Measurements from ENCODE around the gene SUDS3. TPM values are rescaled to one million over a fixed set of nuclear protein-coding genes. Genes with fewer than 3 reads are reported as not detected.

The SUDS3 gene
- total RNA-seq, 2 donors from 2014 or later, result 26.1 to 34.0 TPM

DNA sequence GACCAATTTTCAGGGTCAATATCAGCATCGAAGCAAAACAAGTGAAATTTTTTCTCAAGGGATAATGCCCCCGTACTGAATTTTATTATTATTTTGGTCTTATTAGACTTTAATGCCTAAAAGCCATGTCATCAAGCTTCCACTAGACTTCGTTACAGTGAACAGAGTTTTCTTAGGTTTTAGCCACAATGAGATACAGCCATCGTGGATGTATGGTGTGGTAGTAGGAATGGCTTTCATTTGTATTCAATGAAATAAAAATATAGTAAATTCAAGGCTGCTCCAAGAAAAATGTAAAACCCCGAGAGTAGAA is 15.3 kb upstream of the SUDS3 start:
- H3K27me3 Mint-ChIP-seq, result no peaks in the 10 kb centered on the region
- DNase-seq (ENCODE audit: low spot score), result no peak

GRCh38 chr12:118361889-118362288 is 14.5 kb upstream of the SUDS3 start:
- Mint-ChIP-seq H3K9me3 (no peaks in the 10 kb centered on the region), H3K36me3 (no peaks in the 10 kb centered on the region)

More for the DNA sequence above, 15.3 kb upstream of the SUDS3 start:
- H3K4me1 Mint-ChIP-seq (ENCODE audit: low read depth in 2 of 2), result peaks cover 32 to 44% of the 10 kb centered on the region in 2 donors
- no peaks in the 10 kb centered on the region for H3K36me3 Mint-ChIP-seq
- no peaks in the 10 kb centered on the region for H3K9me3 Mint-ChIP-seq
- no peak for ATAC-seq
- H3K4me3 Mint-ChIP-seq, result no peak overlapping the region
- no peak overlapping the region for H3K27ac Mint-ChIP-seq

DNA sequence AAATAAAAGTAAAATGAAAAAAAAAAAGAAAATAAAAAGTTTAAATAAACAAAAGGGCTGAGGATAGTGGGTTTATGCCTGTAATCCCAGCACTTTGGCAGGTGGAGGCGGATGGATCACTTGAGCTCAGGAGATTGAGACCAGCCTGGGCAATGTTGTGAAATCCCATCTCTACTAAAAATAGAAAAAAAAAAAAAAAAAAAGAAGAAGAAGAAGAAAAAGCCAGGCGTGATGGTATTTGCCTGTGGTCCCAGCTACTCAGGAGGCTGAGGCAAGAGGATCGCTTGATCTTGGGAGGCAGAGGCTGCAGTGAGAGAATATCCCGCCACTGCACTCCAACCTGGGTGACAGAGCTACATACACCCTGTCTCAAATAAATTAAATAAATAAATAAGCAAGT is 7.5 kb upstream of the SUDS3 start:
- H3K4me1 Mint-ChIP-seq (ENCODE audit: low read depth in 2 of 2), result peaks cover 18 to 31% of the 10 kb centered on the region in 2 donors
- no peak overlapping the region for H3K27ac Mint-ChIP-seq
- H3K4me3 Mint-ChIP-seq, result no peak overlapping the region

More at GRCh38 chr12:118361889-118362288, 14.5 kb upstream of the SUDS3 start:
- H3K27ac Mint-ChIP-seq, result no peak overlapping the region
- ATAC-seq (no peak), DNase-seq (ENCODE audit: low spot score) (no peak)
- H3K4me1 Mint-ChIP-seq (ENCODE audit: low read depth in 2 of 2), result peaks cover 28 to 41% of the 10 kb centered on the region in 2 donors
- no peak overlapping the region for H3K4me3 Mint-ChIP-seq
- no peaks in the 10 kb centered on the region for H3K27me3 Mint-ChIP-seq

GRCh38 chr12:118370601-118371000 is 5.8 kb upstream of the SUDS3 start:
- H3K36me3 Mint-ChIP-seq, result no peaks in the 10 kb centered on the region
- peak overlapping the region; percentile 3 to 33 for H3K27ac Mint-ChIP-seq

More for the DNA sequence above, 7.5 kb upstream of the SUDS3 start:
- Mint-ChIP-seq H3K36me3 (no peaks in the 10 kb centered on the region), H3K27me3 (no peaks in the 10 kb centered on the region), H3K9me3 (no peaks in the 10 kb centered on the region)
- DNase-seq (ENCODE audit: low spot score), result no peak
- no peak for ATAC-seq

DNA sequence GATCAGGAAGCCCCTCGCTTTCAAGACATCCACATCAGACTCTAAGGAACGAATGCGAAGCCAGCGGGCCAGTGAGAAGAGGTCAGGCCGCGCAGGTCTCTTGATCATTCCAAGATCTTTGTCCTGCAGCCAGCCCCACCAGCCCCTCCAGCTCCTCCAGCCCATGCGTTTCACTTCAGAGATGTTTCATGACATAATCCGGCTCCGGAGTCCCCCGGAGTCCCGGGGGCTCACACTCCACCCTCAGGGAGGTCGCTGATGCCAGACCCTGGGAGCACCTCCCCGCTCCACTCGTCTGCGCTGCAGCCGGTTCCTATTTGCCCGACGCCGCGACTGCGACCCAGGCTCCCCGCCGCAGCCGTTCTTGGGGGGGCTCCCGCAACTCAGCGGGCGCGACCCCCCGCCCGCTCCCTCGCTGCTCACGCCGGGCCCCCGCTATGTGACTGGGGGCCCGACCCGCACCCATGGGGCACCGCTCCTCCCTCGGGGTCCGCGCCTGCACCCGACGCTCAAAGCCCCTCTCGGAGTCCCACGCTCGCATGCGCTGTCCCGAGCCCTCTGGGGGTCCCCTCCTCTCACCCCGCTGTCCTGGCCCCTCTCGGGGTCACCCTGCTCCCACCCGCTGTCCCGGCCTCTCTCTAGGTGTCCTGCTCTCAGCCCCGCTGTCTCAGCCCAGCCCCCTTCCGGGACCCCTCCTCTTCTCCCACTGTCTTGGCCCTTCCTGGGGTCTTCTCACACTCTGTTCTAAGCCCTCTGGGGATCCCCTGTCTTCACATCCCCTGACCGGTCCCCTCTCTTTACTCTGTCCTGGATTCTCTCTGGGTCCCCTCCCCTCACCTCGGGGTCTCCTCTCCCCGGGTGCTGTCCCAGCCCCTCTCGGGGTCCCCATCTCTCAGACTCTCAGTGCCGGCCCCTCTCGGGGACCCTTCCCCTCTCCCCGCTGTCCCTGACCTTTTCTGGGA is 4.8 kb upstream of the SUDS3 start:
- no peaks in the 10 kb centered on the region for H3K9me3 Mint-ChIP-seq
- peaks cover 14 to 38% of the 10 kb centered on the region in 2 donors for H3K4me1 Mint-ChIP-seq (ENCODE audit: low read depth in 2 of 2)
- H3K36me3 Mint-ChIP-seq, result no peaks in the 10 kb centered on the region
- H3K27me3 Mint-ChIP-seq, result no peaks in the 10 kb centered on the region
- H3K4me3 Mint-ChIP-seq, result peak overlapping the region; percentile 97
- ATAC-seq (no peak), DNase-seq (ENCODE audit: low spot score) (peak; percentile 66)
- H3K27ac Mint-ChIP-seq, result peak overlapping the region; percentile 85 to 92

More at GRCh38 chr12:118370601-118371000, 5.8 kb upstream of the SUDS3 start:
- ATAC-seq (no peak), DNase-seq (ENCODE audit: low spot score) (no peak)
- Mint-ChIP-seq H3K9me3 (no peaks in the 10 kb centered on the region), H3K27me3 (no peaks in the 10 kb centered on the region), H3K4me3 (peak overlapping the region; percentile 97), H3K4me1 (ENCODE audit: low read depth in 2 of 2) (peaks cover 9 to 32% of the 10 kb centered on the region in 2 donors)

DNA sequence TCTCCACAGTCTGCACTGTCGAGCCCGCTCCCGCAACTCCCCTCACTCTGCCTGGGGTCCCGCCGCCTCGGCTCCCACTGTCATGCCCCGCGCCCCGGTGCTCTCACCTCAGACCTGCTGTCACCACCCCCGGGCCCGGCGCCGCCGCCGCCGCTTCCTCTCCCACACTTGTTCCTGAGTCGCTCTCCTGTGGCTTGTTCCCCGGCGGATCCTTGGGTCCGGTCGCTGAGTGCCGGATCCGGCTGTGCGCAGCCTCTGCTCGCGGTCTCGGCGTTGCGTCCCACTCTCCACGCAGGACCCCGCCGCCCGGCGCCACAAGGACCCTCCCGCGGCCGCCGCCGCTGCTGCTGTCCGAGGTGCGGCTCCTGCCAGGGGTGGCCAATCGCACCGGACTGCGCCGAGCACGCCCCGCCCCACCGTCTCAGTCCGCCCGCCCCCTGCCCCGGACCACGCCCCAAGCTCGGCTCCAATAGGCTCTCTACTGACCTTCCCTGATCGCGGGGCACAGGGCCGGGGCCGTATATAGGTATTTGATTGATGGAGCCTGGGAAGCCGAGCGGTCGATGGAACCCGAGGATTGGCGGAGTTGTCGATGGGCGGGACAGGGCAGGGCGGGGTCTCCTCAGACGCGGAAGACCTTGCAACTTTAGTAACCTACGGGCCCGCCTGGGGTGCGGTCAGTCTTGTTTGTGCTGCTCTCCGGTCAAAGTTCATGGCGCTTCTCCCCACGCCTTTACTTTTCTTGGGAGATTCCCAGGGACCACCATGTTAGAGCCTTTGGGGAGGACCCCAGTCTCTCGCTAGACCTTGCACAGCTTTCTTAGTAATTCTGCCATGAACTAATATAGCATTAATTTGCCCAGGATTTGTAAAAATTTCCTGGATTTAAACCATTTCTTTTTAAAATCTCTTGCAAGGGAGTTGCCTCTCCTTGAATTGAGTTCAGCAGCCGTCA is 3.5 kb upstream of the SUDS3 start, which contains the start of gene TAOK3:
Gene TAOK3 (minus strand): TSS at position 367 of the 955 bp plus-strand sequence. CDS start 117,340 bp downstream, outside the sequence.
- DNase-seq (ENCODE audit: low spot score), result peak; percentile 97
- H3K4me3 Mint-ChIP-seq, result peak within 1 kb of the TSS; percentile 97
- peak; percentile 97 to 98 for ATAC-seq
- no peaks in the 10 kb centered on the region for H3K9me3 Mint-ChIP-seq
- H3K4me1 Mint-ChIP-seq (ENCODE audit: low read depth in 2 of 2), result peaks cover 21 to 45% of the 10 kb centered on the region in 2 donors
- H3K27me3 Mint-ChIP-seq, result no peaks in the 10 kb centered on the region
- H3K27ac Mint-ChIP-seq, result peak within 1 kb of the TSS; percentile 85 to 92
- no peaks in the 10 kb centered on the region for H3K36me3 Mint-ChIP-seq

- H3K4me1 Mint-ChIP-seq (ENCODE audit: low read depth in 2 of 2), result peaks cover 25 to 49% of the 10 kb centered on the region in 2 donors
- ATAC-seq, result no peak
- H3K4me3 Mint-ChIP-seq, result peak overlapping the region; percentile 97
- DNase-seq (ENCODE audit: low spot score), result no peak
- H3K27me3 Mint-ChIP-seq, result no peaks in the 10 kb centered on the region
- H3K36me3 Mint-ChIP-seq, result no peaks in the 10 kb centered on the region
- peak overlapping the region; percentile 85 to 92 for H3K27ac Mint-ChIP-seq
- no peaks in the 10 kb centered on the region for H3K9me3 Mint-ChIP-seq
Measured at GRCh38 chr12:118373616-118374015, 2.7 kb upstream of the SUDS3 start.

- H3K4me1 Mint-ChIP-seq (ENCODE audit: low read depth in 2 of 2), result peaks cover 25 to 49% of the 10 kb centered on the region in 2 donors
- H3K9me3 Mint-ChIP-seq, result no peaks in the 10 kb centered on the region
- no peaks in the 10 kb centered on the region for H3K36me3 Mint-ChIP-seq
- peak overlapping the region; percentile 79 for H3K4me3 Mint-ChIP-seq
- no peak for DNase-seq (ENCODE audit: low spot score)
- ATAC-seq, result no peak
- H3K27me3 Mint-ChIP-seq, result no peaks in the 10 kb centered on the region
- peak overlapping the region; percentile 85 to 92 for H3K27ac Mint-ChIP-seq
Measured at GRCh38 chr12:118374126-118374725, 2.1 kb upstream of the SUDS3 start.

DNA sequence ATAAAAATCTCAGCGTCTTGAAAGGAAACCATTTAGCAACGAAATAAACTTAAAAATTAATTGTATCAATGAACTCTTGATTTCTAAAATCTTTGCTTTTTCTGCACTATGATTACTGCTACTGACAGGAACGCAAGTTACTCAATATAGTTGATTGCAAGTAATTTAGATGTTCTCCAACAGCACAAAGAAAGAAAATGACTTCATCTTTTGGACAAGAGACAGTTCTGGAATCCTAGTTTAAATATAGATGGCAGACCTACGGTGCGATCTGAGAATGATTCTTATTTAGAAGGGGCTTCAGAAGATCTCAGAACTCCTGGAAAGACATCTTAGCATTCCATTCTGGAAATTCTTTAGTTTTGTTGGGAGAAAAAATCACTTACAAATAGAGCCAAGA is 1.4 kb upstream of the SUDS3 start:
- H3K4me3 Mint-ChIP-seq, result peak overlapping the region; percentile 79
- H3K4me1 Mint-ChIP-seq (ENCODE audit: low read depth in 2 of 2), result peaks cover 25 to 49% of the 10 kb centered on the region in 2 donors
- no peaks in the 10 kb centered on the region for H3K36me3 Mint-ChIP-seq
- ATAC-seq (no peak), DNase-seq (ENCODE audit: low spot score) (no peak)
- H3K9me3 Mint-ChIP-seq, result no peaks in the 10 kb centered on the region
- peak overlapping the region; percentile 85 to 92 for H3K27ac Mint-ChIP-seq
- H3K27me3 Mint-ChIP-seq, result no peaks in the 10 kb centered on the region

- Mint-ChIP-seq H3K27ac (peak overlapping the region; percentile 98 to 99), H3K4me1 (ENCODE audit: low read depth in 2 of 2) (peaks cover 25 to 46% of the 10 kb centered on the region in 2 donors), H3K4me3 (peak overlapping the region; percentile 79), H3K36me3 (no peaks in the 10 kb centered on the region), H3K27me3 (no peaks in the 10 kb centered on the region), H3K9me3 (no peaks in the 10 kb centered on the region)
- no peak for ATAC-seq
- no peak for DNase-seq (ENCODE audit: low spot score)
Measured at GRCh38 chr12:118375348-118375747, 1.0 kb upstream of the SUDS3 start.

GRCh38 chr12:118377021-118377883 is 897 bp downstream of the SUDS3 start:
- H3K36me3 Mint-ChIP-seq, result no peaks in the 10 kb centered on the region
- DNase-seq (ENCODE audit: low spot score), result no peak
- peak overlapping the region; percentile 79 for H3K4me3 Mint-ChIP-seq
- no peak for ATAC-seq
- H3K4me1 Mint-ChIP-seq (ENCODE audit: low read depth in 2 of 2), result peaks cover 16 to 37% of the 10 kb centered on the region in 2 donors
- no peaks in the 10 kb centered on the region for H3K9me3 Mint-ChIP-seq
- no peaks in the 10 kb centered on the region for H3K27me3 Mint-ChIP-seq
- H3K27ac Mint-ChIP-seq, result peak overlapping the region; percentile 36 to 76

- ATAC-seq, result no peak
- no peaks in the 10 kb centered on the region for H3K27me3 Mint-ChIP-seq
- H3K27ac Mint-ChIP-seq, result peak overlapping the region; percentile 36 to 76
- no peaks in the 10 kb centered on the region for H3K36me3 Mint-ChIP-seq
- peaks cover 16 to 37% of the 10 kb centered on the region in 2 donors for H3K4me1 Mint-ChIP-seq (ENCODE audit: low read depth in 2 of 2)
- DNase-seq (ENCODE audit: low spot score), result peak; percentile 74
- peak overlapping the region; percentile 79 for H3K4me3 Mint-ChIP-seq
- H3K9me3 Mint-ChIP-seq, result no peaks in the 10 kb centered on the region
Measured at GRCh38 chr12:118377884-118378470, 1.6 kb downstream of the SUDS3 start.
